HepG2 (cell line): Measurements from ENCODE around the gene ACAP3. TPM values are rescaled to one million over a fixed set of nuclear protein-coding genes. Genes with fewer than 3 reads are reported as not detected.

Experiments used
- FOXA3 ChIP-seq: IDR thresholded peaks from 2 replicates; pipeline ENCODE4 v1.6.1; 2016; ENCODE audit warnings: missing genetic modification reagents, missing compliant biosample characterization
- GATAD1 ChIP-seq: IDR thresholded peaks from 2 replicates; pipeline ENCODE4 v1.6.1; 2016; ENCODE audit warnings: missing genetic modification reagents, missing compliant biosample characterization
- ISL2 ChIP-seq: sonication (generic); formaldehyde crosslinking; IDR thresholded peaks from 2 replicates; pipeline ENCODE4 v1.5.0; 2020; ENCODE audit warnings: missing genetic modification reagents
- MXI1 ChIP-seq: IDR thresholded peaks from 3 replicates; pipeline ENCODE4 v1.6.1; 2012; ENCODE audit warnings: low read depth, low read length, inconsistent platforms, borderline replicate concordance
- POLR2G ChIP-seq: fragments of 200-400 bp; formaldehyde crosslinking; IDR thresholded peaks from 2 replicates; pipeline ENCODE4 v1.6.1; 2018; ENCODE audit warnings: mild to moderate bottlenecking, low read depth, low read length, moderate library complexity
- RBFOX2 ChIP-seq: fragments of 200-400 bp; formaldehyde crosslinking; IDR thresholded peaks from 2 replicates; pipeline ENCODE4 v1.6.1; 2017; ENCODE audit warnings: low read depth, mild to moderate bottlenecking, low read length
- SIN3B ChIP-seq: fragments of 150-350 bp; IDR thresholded peaks from 2 replicates; pipeline ENCODE4 v1.6.1; 2014; ENCODE audit warnings: low read length
- SNAI1 ChIP-seq: sonication (generic); formaldehyde crosslinking; IDR thresholded peaks from 2 replicates; pipeline ENCODE4 v1.5.0; 2020; ENCODE audit warnings: mild to moderate bottlenecking, missing genetic modification reagents, borderline replicate concordance
- ZFAT ChIP-seq: sonication (generic); formaldehyde crosslinking; conservative IDR thresholded peaks from 2 replicates; pipeline ENCODE4 v1.8.1; 2023; ENCODE audit warnings: missing genetic modification reagents, inconsistent platforms
- ZFP90 ChIP-seq: sonication (generic); formaldehyde crosslinking; IDR thresholded peaks from 2 replicates; pipeline ENCODE4 v1.8.0; 2022; ENCODE audit warnings: missing genetic modification reagents, mild to moderate bottlenecking, inconsistent platforms, borderline replicate concordance
- ZNF234 ChIP-seq: sonication (generic); formaldehyde crosslinking; conservative IDR thresholded peaks from 2 replicates; pipeline ENCODE4 v1.5.1; 2020; ENCODE audit warnings: mild to moderate bottlenecking, missing genetic modification reagents
- ZNF24 ChIP-seq: fragments of 450-650 bp; IDR thresholded peaks from 2 replicates; pipeline ENCODE4 v1.6.1; 2017; ENCODE audit warnings: antibody characterized with exemption, mild to moderate bottlenecking
- ZNF256 ChIP-seq: sonication (generic); formaldehyde crosslinking; conservative IDR thresholded peaks from 2 replicates; pipeline ENCODE4 v1.4.0; 2020; ENCODE audit warnings: missing genetic modification reagents
- ZNF543 ChIP-seq: sonication (generic); formaldehyde crosslinking; IDR thresholded peaks from 2 replicates; pipeline ENCODE4 v1.4.0; 2020; ENCODE audit warnings: mild to moderate bottlenecking, missing genetic modification reagents
- ZNF672 ChIP-seq: sonication (generic); formaldehyde crosslinking; IDR thresholded peaks from 2 replicates; pipeline ENCODE4 v1.8.1; 2022; ENCODE audit warnings: missing genetic modification reagents
- ZNF777 ChIP-seq: sonication (generic); formaldehyde crosslinking; IDR thresholded peaks from 2 replicates; pipeline ENCODE4 v1.4.0; 2020; ENCODE audit warnings: missing genetic modification reagents
- ZSCAN21 ChIP-seq: sonication (generic); formaldehyde crosslinking; IDR thresholded peaks from 2 replicates; pipeline ENCODE4 v1.8.0; 2022; ENCODE audit warnings: mild to moderate bottlenecking, missing genetic modification reagents, moderate library complexity, borderline replicate concordance
- polyA plus RNA-seq, 8 experiments: library from polyadenylated mRNA; depleted of rRNA in 3 of 8; stranded (reverse) in 7 of 8; unstranded in 1 of 8; fragments of >200 nt; fragmentation: Illumina TruSeq in 4 of 8; extraction: Trizol in 4 of 8; gene quantifications; 2 replicates each; pipeline versions ENCODE4 v1.2.1 to v1.2.3, GENCODE V29; 2011 to 2016; ENCODE audit warnings: low read depth in 4 of 8, missing spikeins in 1 of 8, mixed read lengths in 1 of 8; ENCODE audit not compliant: insufficient read depth in 1 of 8
- total RNA-seq, 5 experiments: library from RNA; depleted of rRNA; stranded (reverse); fragments of >200 nt; fragmentation: Illumina TruSeq; extraction: Trizol; gene quantifications; 2 replicates each; pipeline ENCODE4 v1.2.3, GENCODE V29; 2016; ENCODE audit warnings: low read depth in 1 of 5
- TF ChIP-seq, protein P1 (sequence below): sonication (generic); formaldehyde crosslinking; IDR thresholded peaks from 2 replicates; pipeline ENCODE4 v1.4.0; 2020; ENCODE audit warnings: mild to moderate bottlenecking, missing genetic modification reagents
- TF ChIP-seq, protein P2 (sequence below): sonication (generic); formaldehyde crosslinking; IDR thresholded peaks from 2 replicates; pipeline ENCODE4 v1.4.0; 2020; ENCODE audit warnings: low read depth, mild to moderate bottlenecking, missing genetic modification reagents
- TF ChIP-seq, protein P3 (sequence below): sonication (generic); formaldehyde crosslinking; IDR thresholded peaks from 2 replicates; pipeline ENCODE4 v1.4.0; 2020; ENCODE audit warnings: mild to moderate bottlenecking, missing genetic modification reagents

ACAP3 gene
- total and polyA plus RNA-seq, 2 of the 13 experiments (the other 11 are each of a cell fraction or from before 2014, with no cell fraction given), result 29.4 to 50.8 TPM

DNA sequence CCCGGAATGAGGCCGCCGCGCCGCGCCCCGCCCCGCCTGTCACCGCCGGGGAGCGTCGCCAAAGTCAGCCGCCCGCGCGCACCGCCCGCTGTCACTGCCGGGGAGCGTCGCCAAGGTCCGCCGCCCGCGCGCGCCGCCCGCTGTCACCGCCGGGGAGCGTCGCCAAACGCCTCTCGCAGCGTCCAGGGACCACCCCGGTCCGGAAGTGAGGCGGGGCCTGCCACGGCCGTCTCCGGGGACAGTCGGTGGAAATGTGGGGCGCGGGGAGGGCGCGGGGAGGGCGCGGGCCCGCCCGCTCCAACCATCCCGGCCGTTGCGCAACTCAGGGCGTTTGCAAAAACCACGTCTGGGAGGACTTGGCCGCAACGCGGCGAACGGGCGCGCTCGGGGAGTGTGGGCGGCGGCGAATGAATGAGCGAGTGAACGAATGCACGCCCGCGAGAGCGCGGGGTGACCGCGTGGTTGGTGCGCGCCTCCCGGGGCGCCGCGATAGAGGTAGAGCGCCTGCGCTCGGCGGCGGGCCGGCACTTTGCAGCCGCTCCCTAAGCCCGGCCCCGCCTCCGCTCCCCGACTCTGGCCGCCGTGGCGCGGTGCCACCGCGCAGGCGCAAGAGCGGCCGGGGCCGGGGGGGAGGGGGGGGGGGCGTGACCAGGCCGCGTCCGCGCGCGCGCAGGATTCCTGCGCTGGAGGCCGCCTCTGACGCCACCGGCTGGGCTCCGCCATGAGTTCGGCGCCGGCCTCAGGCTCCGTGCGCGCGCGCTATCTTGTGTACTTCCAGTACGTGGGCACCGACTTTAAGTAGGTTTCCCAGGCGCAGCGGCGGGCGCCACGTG lies at the start of gene ACAP3, which contains the start of gene PUSL1 (continued):
- TF ChIP-seq SNAI1 (no peak), SIN3B (no peak), RBFOX2 (peak; percentile 69), ZNF672 (CRISPR knock-in tag) (no peak), MXI1 (peak; percentile 90; the same call in 2 of the 3 replicates), ZSCAN21 (CRISPR knock-in tag) (peak; percentile 59), ZNF234 (CRISPR knock-in tag) (0 out of 2 replicates have a peak, but pooled peaks have one; percentile 17), ZFP90 (CRISPR knock-in tag) (0 out of 2 replicates have a peak, but pooled peaks have one; percentile 20), ZNF24 (peak; percentile 91; the same call in 1 of the 2 replicates), ZFAT (CRISPR knock-in tag) (0 out of 2 replicates have a peak, but pooled peaks have one; percentile 36), ZNF256 (no peak), POLR2G (peak; percentile 59; the same call in 1 of the 2 replicates), ZNF543 (CRISPR knock-in tag) (peak; percentile 48; the same call in 1 of the 2 replicates), GATAD1 (peak; percentile 54), ISL2 (CRISPR knock-in tag) (peak; percentile 62), ZNF777 (CRISPR knock-in tag) (no peak; the same call in none of the 2 replicates), FOXA3 (CRISPR knock-in tag) (0 out of 2 replicates have a peak, but pooled peaks have one; percentile 6)
- TF ChIP-seq, protein P1, sequence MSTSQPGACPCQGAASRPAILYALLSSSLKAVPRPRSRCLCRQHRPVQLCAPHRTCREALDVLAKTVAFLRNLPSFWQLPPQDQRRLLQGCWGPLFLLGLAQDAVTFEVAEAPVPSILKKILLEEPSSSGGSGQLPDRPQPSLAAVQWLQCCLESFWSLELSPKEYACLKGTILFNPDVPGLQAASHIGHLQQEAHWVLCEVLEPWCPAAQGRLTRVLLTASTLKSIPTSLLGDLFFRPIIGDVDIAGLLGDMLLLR, result peak; percentile 10; the same call in 1 of the 2 replicates
- TF ChIP-seq, protein P2, sequence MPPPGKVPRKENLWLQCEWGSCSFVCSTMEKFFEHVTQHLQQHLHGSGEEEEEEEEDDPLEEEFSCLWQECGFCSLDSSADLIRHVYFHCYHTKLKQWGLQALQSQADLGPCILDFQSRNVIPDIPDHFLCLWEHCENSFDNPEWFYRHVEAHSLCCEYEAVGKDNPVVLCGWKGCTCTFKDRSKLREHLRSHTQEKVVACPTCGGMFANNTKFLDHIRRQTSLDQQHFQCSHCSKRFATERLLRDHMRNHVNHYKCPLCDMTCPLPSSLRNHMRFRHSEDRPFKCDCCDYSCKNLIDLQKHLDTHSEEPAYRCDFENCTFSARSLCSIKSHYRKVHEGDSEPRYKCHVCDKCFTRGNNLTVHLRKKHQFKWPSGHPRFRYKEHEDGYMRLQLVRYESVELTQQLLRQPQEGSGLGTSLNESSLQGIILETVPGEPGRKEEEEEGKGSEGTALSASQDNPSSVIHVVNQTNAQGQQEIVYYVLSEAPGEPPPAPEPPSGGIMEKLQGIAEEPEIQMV (CRISPR knock-in tag), result peak; percentile 81
- TF ChIP-seq, protein P3, sequence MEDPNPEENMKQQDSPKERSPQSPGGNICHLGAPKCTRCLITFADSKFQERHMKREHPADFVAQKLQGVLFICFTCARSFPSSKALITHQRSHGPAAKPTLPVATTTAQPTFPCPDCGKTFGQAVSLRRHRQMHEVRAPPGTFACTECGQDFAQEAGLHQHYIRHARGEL (CRISPR knock-in tag), result no peak
- TF ChIP-seq, all 625 proteins: peak for 197
